Fibroblast of skin of right biceps (primary cell): ENCODE measurements around the gene MED27.

Experiments
- DNase-seq: peaks from one replicate; pipeline ENCODE4 v3.0.0-alpha.2; 2013

Gene MED27

DNA sequence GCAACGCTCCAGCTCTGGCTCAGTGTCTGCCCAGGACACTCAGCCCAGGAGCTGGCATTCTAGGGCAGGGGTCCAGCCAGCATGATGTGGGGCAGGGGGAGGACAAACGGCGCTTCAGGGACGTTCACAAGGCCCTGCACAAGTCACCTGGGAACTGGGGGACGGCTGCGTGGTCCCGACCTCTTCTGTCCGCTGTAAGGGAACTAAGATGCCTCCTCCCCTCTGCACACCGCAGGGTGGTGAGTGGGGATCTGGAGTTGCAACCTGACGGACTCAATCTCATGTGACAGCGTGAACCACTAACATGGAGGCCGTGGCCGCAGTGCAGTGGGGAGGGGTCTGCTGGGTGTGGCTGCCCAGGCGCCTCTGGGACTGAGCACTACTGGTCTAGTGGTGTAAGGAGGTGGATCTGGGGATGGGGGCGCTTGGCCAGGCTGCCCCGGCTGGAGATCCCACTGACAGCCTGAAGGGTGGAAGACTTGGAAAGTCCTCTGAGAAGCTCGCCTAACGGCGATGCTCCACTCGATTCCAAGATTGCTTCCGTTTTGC lies 251.8 kb downstream of the MED27 start:
- DNase-seq = no peak

DNA sequence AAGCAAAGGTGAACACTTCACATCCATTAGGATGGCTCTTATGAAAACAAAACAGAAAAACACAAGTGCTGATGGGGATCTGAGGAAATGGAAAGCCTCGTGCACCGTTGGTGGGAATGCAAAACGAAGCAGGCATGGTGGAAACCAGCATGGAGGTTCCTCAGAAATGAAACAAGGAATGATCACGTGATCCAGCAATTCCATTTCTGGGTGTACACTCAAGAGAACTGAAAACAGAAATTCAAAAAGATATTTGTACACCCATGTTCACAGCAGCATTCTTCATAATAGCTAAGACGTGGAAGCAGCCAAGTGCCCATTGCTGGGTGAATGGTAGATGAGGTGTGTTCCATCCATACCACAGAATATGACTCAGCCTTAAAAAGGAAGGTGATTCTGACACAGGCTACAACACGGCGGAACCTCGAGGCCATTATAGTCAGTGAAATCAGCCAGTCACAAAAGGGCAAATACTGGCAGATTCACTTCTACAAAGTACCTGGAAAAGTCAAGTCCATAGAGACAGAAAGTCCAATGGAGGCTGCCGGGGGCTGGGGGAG lies 252.6 kb downstream of the MED27 start:
- no peak for DNase-seq

DNA sequence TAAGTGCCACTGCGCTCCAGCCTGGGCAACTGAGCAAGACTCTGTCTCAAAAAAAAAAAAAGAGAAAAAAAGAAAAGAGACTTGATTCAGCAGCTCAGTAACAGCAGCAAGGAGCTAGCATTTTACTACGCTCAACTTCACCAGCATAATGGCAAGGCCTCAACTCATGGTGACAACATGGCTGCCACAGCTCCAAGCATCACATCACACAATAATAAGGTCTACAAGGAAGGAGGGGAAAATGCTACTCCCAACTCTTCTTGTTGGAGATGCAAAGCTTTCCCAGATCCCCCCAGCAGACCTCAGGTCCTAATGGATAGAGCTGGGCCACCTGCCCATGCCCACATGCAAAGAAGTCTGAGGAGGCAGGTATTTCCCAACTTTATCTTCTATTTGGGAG lies 253.6 kb downstream of the MED27 start:
- no peak for DNase-seq

DNA sequence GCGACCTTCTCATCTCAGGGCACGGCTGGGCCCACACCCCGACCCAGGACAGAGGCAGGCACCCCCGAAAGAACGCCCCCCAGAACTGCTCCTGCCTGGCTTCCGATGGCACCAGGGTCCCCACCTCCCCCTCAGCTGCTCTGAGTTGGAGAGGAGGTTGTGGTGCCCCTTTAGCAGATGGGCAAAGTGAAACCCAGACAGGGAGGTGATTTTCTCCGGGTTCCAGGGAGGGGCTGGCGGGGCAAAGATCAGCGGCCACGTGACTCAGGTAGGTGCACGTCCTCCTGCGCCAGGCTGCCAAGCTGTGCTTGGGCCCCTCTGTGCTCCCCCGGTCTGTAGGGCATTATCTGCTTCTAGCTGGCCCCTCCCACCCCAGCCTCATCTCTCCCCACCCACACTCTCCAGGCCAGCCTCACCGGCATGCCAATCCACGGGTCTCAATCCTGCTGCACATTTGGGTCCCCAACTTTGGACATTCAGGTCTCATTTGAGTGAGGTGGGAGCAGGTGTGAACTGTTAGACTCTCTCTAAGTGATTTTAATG lies 254.6 kb downstream of the MED27 start:
- no peak for DNase-seq

DNA sequence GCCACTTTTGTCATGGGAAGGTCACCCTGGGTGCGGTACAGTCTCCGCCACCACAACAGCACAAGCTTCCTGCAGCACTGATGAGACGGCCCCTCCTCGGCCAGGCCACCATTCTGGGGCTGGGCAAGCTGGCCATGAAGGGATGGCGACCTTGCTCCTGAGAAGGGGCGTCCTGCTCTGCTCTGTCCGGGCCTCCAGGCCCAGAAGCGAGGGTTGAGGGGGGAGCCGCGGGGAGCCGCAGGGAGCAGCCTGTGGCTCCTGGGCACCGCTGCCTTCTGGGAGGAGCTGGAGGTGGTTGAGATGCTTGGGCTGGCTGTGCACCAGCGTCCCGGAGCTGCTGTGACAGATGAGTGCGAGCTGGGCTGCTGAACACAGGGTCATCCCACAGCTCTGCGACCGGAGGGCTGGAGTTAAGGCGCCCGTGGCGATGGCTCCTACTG lies 255.5 kb downstream of the MED27 start:
- DNase-seq = no peak

DNA sequence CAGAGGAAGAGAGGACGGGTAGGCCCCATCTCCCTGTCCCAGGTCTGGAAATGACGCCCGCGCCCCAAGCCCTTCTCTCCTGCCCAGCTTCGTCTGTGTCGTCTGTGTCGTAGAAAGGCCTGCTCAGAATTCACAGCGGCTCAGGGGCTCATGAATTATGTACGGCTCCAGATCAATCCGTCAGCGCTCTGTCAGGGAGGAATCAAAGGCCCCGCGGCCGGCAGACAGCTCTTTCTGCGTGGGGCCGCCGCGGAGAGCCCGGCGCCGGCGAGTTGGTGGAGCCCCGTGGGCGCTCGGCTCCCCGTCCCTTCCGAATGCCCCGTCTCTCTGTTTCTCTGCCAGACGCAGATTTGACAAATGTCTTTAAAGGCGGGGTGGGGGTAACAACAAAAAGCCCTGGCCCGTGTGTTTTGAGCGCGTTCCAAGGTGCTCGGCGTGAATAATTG lies 255.9 kb downstream of the MED27 start:
- DNase-seq = no peak

DNA sequence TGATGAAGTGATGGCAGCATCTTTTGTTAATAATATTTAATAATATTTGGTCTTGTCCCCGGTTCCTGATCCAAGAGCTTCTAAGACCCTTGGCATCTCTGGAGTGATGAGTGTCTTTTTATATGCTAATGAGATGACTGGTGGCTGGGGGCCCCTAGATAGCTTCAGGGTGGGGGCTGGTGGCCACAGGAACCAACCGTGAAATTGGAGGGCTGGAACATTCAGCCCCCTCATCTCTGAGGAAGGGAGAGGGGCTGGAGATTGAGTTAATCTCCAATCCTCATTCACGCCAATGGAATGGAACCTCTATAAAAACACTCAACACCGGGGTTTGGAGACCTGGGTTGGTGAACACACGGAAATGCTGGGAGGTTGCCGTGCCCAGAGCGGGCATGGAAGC lies 261.6 kb downstream of the MED27 start:
- DNase-seq = no peak

DNA sequence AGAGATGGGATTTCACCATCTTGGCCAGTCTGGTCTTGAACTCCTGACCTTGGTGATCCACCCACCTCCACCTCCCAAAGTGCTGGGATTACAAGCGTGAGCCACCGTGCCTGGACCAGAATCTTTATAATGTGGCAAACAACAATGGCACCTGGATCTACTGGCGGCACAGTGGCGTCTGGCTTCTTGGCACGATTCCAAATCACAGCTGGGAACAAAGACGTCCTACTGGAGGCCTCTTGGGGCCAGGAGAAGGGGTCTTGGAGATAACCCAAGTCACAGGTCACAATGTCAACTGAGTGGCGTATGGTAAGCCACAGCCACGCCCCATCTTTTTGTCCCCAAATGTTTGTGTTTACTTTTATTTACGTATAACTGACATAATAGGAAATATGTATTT lies 262.0 kb downstream of the MED27 start:
- DNase-seq = no peak

DNA sequence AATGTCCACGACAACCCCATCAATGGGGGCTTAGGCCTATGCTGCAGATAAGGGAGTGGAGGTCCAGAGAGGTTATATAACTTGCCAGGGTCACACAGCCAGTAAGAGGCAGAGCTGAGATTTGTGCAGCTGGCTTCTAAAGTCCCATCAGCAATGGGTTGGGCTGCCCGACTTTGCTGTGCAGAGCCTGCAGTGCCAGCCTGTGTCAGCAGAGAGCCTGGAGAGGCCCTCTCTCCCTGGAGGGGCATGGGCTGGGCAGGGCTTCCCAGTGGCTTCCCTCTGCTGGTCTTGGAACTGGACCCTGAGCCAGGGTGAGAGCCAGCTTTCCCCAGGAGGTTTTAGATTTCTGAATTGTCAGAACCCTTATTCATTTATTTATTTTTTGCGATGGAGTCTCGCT lies 262.6 kb downstream of the MED27 start:
- no peak for DNase-seq

DNA sequence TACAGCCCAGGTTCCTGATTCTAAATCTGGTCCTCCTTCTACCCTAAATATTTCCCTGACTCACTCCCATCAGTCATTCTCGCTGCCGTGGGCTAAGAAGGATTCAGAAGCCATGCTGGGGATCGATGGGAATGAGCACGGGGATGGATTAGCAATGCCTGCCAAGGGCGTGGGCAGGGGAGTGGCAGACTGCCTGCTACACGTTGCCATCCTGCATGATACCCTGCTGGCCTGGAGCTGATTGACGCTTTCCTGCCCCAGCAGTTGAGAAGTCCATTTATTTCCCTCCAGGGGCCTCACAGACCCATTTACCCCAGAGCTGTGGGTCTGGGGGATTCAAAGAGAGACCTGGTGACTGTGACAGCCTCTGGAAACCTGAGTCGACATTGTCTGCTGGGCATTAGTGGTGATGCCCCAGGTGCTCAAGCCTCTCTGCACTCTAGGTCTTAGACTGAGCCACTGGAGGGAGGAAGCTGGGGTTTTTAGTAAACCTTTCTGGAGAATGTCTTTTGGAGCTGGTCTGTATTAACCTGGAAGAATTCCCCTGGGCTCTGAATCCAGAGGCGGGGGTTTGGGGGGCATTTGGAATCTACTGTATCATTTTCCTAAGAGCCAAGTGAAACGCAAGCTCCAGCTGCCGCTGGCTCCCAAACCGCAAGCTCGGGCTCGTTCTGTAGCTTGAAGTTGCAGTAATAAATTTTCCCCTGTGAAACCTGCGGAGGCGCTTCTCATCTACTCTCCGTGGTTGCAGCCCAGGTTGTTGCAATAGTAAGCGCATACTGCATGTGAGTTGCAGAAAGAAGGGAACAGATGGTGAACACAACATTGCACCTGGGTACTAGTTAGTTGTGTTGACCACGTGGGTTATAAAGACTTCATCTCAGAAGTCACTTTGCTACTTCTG lies 263.4 kb downstream of the MED27 start:
- peak; percentile 5 for DNase-seq

DNA sequence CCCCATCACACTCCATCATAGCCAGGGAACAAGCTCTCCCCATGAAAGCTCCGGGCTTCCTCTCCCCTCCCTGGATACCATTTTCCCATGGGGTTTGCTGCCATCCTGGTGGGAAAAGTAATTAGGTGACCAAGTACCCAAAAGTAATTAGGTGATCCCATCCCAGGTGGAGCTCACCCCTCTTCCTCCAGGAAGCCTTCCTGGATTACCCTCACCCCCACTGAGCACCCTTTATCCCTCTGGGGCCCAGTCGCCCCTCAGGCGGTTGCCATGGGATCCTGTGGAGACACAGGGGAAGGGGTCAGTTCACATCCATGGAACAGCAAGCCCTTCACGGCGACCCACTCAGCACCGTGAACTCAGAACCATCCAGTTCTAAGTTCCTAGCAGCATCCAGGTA lies 265.0 kb downstream of the MED27 start:
- no peak for DNase-seq

DNA sequence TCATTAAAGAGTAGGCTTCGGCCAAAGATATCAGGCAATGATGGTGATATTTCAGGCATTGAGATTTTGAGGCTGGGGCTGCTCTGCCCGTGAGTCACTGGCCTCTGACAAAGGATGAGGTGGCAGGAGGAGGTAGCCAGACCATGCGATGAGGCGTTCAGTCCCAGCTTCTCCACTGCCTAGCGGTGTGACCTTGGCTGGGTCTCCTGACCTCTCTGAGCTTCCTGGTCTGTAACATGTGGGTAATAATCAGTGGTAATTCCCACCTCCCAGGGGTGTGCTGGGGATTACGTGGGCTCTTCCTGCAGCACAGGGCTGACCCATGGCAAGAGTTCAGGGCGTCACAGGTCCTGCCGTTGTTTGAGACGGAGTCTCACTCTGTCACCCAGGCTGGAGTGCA lies 266.6 kb downstream of the MED27 start:
- peak; percentile 11 for DNase-seq

DNA sequence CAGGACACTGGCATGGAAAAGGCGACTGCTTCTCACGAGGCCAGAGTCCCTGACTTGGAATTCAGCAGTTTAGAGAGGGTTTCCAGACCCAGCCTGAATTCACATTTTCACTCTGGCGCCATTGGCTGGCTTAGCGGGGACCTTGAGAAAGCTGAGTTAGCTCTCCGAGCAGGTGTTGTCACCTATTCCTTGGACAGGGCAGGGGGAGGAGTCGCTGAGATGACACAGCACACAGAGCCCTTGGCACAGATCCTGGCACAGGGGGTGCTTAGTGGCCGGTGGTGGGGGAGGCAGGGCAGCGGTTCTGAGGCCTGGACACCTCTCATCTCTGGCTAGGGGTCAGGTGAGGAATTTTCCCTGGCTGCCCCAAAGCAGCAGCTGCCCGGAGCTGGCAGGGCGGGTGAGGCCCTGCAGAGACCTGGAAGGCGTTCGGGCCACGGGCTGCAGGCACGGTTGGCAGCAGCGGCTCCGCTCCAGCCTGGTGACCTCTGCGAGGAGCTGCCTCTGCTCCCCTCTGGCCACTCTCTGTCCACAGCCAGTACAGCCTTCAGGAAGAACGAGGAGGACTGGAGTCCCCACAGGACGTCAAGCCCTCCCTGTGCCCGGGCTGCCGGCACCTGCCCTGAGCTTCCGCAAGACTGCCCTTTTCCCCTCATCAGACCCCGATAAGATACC lies 267.4 kb downstream of the MED27 start:
- no peak for DNase-seq

DNA sequence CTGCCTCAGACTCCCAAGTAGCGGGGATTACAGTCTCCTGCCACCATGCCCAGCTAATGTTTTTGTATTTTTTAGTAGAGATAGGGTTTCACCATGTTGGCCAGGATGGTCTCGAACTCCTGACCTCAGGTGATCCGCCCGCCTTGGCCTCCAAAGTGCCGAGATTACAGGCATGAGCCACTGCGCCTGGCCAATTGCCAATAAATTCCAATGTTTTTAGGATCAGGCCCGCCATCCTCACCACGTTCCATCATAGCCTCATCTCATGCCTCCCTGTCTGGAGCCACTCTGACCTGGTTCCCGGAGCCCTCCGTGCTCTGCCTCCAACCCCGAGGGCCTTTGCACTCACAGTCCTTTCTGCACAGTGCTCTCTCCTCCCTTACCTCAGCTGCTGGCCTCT lies 268.3 kb downstream of the MED27 start:
- DNase-seq = no peak

DNA sequence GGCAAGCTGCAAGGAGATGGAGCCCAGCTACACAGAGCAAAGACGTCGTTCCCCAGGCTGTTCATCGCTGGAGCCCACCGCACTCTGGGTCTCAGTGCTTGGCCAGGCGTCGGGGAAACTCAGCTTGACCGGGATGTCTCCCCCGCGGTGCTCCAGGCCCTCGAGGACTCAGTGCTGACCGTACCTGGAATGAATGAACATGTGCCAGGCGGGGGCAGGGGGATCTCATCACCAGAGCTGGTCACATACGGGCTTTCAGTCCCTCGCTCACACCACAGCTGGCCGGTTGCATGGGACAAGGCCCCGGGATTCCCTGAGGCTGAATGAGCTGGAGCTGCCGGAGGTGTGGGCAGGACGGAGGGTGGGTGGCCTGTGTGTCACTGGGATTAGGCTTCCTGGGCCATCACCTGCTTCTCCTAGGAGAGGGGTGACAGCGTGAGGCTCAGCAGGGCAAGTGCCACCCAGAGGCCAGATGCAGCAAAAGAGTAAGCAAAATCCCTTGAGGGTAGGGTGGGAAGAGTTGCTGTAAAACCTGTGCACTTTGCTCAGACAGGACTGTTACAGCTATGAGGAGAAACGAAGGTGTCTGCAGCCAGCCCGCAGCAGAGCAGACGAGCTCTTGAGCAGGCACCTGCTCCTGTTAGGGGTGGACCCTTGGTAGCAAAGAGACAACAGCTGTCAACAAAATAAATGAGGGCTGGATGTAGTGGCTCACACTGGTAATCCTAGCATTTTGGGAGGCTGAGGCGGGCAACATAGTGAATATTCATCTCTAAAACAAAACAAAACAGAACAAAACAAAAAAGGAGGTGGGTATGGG lies 269.1 kb downstream of the MED27 start:
- DNase-seq = no peak
